Inflammatory macrophage treated with lipopolysaccharide for 4 hours (primary cell): ENCODE data around the gene GATC.
"Not testable (repeated sequence)": the region's sequence is repeated elsewhere in the genome, so short reads cannot be mapped to it uniquely, and the experiment has no call there.

ENCODE experiments used
- DNase-seq: peaks from one replicate; pipeline ENCODE4 v3.0.0-alpha.2; 2020

GATC gene

GRCh38 chr12:120472521-120472920, 26.3 kb downstream of the GATC start:
- DNase-seq, result peak; percentile 55

GRCh38 chr12:120473807-120474615, 27.8 kb downstream of the GATC start:
- DNase-seq, result peak; percentile 47

GRCh38 chr12:120474616-120474960, 28.3 kb downstream of the GATC start:
- peak; percentile 90 for DNase-seq

- DNase-seq, result no peak
Measured at GRCh38 chr12:120475643-120476042, 29.4 kb downstream of the GATC start.

GRCh38 chr12:120479458-120479857, 33.2 kb downstream of the GATC start:
- DNase-seq, result no peak

- DNase-seq, result no peak
Measured at GRCh38 chr12:120480211-120480610, 34.0 kb downstream of the GATC start.

- no peak for DNase-seq
Measured at GRCh38 chr12:120481022-120481767, 35.0 kb downstream of the GATC start.

GRCh38 chr12:120483621-120484020, 37.4 kb downstream of the GATC start:
- DNase-seq, result peak; percentile 42

GRCh38 chr12:120485961-120486881, 40.0 kb downstream of the GATC start:
- DNase-seq, result no peak

- DNase-seq, result not testable (repeated sequence)
Measured at GRCh38 chr12:120487552-120487951, 41.3 kb downstream of the GATC start.

GRCh38 chr12:120488057-120488640, 41.9 kb downstream of the GATC start:
- no peak for DNase-seq

GRCh38 chr12:120489018-120489417, 42.8 kb downstream of the GATC start:
- DNase-seq, result no peak

GRCh38 chr12:120490325-120490724, 44.1 kb downstream of the GATC start:
- DNase-seq, result no peak

- no peak for DNase-seq
Measured at GRCh38 chr12:120490833-120491512, 44.7 kb downstream of the GATC start.

GRCh38 chr12:120495186-120495730, 49.0 kb downstream of the GATC start:
- no peak for DNase-seq

- peak; percentile 96 for DNase-seq
Measured at GRCh38 chr12:120495731-120496412, 49.6 kb downstream of the GATC start, which contains the start of gene DYNLL1. DYNLL1 (plus strand) TSS chr12:120496113; CDS start chr12:120496422, 309 bp downstream.

GRCh38 chr12:120496413-120497340, 50.4 kb downstream of the GATC start:
- DNase-seq, result peak; percentile 66

GRCh38 chr12:120497524-120498150, 51.4 kb downstream of the GATC start:
- DNase-seq, result no peak

- DNase-seq, result no peak
Measured at GRCh38 chr12:120498870-120499515, 52.7 kb downstream of the GATC start.
